ENCODE results near the gene SHE. TPM values are rescaled to one million over a fixed set of nuclear protein-coding genes. Genes with fewer than 3 reads are reported as not detected.

Gene SHE
- total and polyA plus RNA-seq, 7 donors, result 1.6 to 10.2 (median 5.7) TPM

- no peak for TF ChIP-seq EP300 (IDR thresholded peaks at IDR 0.05)
- TF ChIP-seq POLR2AphosphoS5 (IDR thresholded peaks at IDR 0.05), result no peak
- no peak for TF ChIP-seq CTCF (IDR thresholded peaks at IDR 0.05)
- no peak for TF ChIP-seq POLR2A (IDR thresholded peaks at IDR 0.05)
- Histone ChIP-seq H3K4me1 (no peaks in the 10 kb centered on the region), H3K27me3 (peaks cover 0 to 7% (median 0%) of the 10 kb centered on the region in 3 donors), H3K36me3 (no peaks in the 10 kb centered on the region), H3K9me3 (no peaks in the 10 kb centered on the region), H3K4me3 (no peak overlapping the region), H3K27ac (no peak overlapping the region)
- WGBS, 2 donors, result 91 to 93% methylated on average over 11 of the region's 11 CpGs
- no peak for DNase-seq
- intact Hi-C loops (cut with DNase I), result no loop called here
These were observed 15.4 kb upstream of the SHE start for GRCh38 chr1:154517661-154518060.

GRCh38 chr1:154514066-154514553 lies 11.9 kb upstream of the SHE start:
- 81 to 89% methylated on average over 7 of the region's 7 CpGs for WGBS, 2 donors
- Histone ChIP-seq H3K27me3 (peaks cover 0 to 15% (median 0%) of the 10 kb centered on the region in 3 donors), H3K27ac (no peak overlapping the region), H3K36me3 (no peaks in the 10 kb centered on the region), H3K4me3 (no peak overlapping the region), H3K4me1 (no peaks in the 10 kb centered on the region), H3K9me3 (no peaks in the 10 kb centered on the region)
- intact Hi-C loops (cut with DNase I), result no loop called here
- no peak for DNase-seq
- no peak for TF ChIP-seq POLR2A (IDR thresholded peaks at IDR 0.05)
- TF ChIP-seq EP300 (IDR thresholded peaks at IDR 0.05), result no peak
- TF ChIP-seq POLR2AphosphoS5 (IDR thresholded peaks at IDR 0.05), result no peak
- TF ChIP-seq CTCF (IDR thresholded peaks at IDR 0.05), result no peak

- no peak for DNase-seq
- Histone ChIP-seq H3K4me3 (no peak overlapping the region), H3K4me1 (no peaks in the 10 kb centered on the region), H3K27ac (no peak overlapping the region), H3K9me3 (no peaks in the 10 kb centered on the region), H3K36me3 (no peaks in the 10 kb centered on the region), H3K27me3 (peaks cover 0 to 21% (median 0%) of the 10 kb centered on the region in 3 donors)
- TF ChIP-seq CTCF (IDR thresholded peaks at IDR 0.05) (no peak), EP300 (IDR thresholded peaks at IDR 0.05) (no peak), POLR2A (IDR thresholded peaks at IDR 0.05) (no peak), POLR2AphosphoS5 (IDR thresholded peaks at IDR 0.05) (no peak)
- intact Hi-C loops (cut with DNase I), result no loop called here
- WGBS, 2 donors, result 83 to 90% methylated on average over 3 of the region's 3 CpGs
These were observed 10.5 kb upstream of the SHE start for GRCh38 chr1:154512760-154513159.

- DNase-seq, result no peak
- Histone ChIP-seq H3K27me3 (peaks cover 32 to 70% (median 42%) of the 10 kb centered on the region in 3 donors), H3K36me3 (no peaks in the 10 kb centered on the region), H3K27ac (no peak overlapping the region), H3K4me3 (no peak overlapping the region), H3K4me1 (peaks cover 0 to 21% (median 16%) of the 10 kb centered on the region in 4 donors), H3K9me3 (peaks cover 0 to 4% (median 0%) of the 10 kb centered on the region in 4 donors)
- intact Hi-C loops (cut with DNase I), result no loop called here
- 66 to 86% methylated on average over 5 of the region's 5 CpGs for WGBS, 2 donors
- TF ChIP-seq EP300 (IDR thresholded peaks at IDR 0.05) (no peak), CTCF (IDR thresholded peaks at IDR 0.05) (no peak), POLR2A (IDR thresholded peaks at IDR 0.05) (no peak), POLR2AphosphoS5 (IDR thresholded peaks at IDR 0.05) (no peak)
These were observed 1.7 kb upstream of the SHE start for GRCh38 chr1:154503898-154504297.

- no peak for DNase-seq
- TF ChIP-seq POLR2AphosphoS5 (IDR thresholded peaks at IDR 0.05) (no peak), EP300 (IDR thresholded peaks at IDR 0.05) (no peak), POLR2A (IDR thresholded peaks at IDR 0.05) (no peak), CTCF (IDR thresholded peaks at IDR 0.05) (no peak)
- 23 to 53% methylated on average over 43 of the region's 43 CpGs for WGBS, 2 donors
These were observed 518 bp upstream of the SHE start for GRCh38 chr1:154502744-154503115.

More at GRCh38 chr1:154502744-154503115, 518 bp upstream of the SHE start:
- Histone ChIP-seq H3K9me3 (peaks cover 0 to 4% (median 0%) of the 10 kb centered on the region in 4 donors), H3K36me3 (no peaks in the 10 kb centered on the region), H3K4me3 (peak overlapping the region; percentile 22 to 52 (median 46)), H3K27me3 (peaks cover 32 to 75% (median 42%) of the 10 kb centered on the region in 3 donors), H3K27ac (peak overlapping the region in 2 of 4 donors; percentile 46 to 72), H3K4me1 (peaks cover 0 to 21% (median 16%) of the 10 kb centered on the region in 4 donors)
- intact Hi-C loops (cut with DNase I), result no loop called here

Measured in sigmoid colon (tissue), 7 donors.